Measurements from ENCODE around the gene AFF2.

Gene AFF2

GRCh38 chrX:148913971-148914370 lies 413.6 kb downstream of the AFF2 start:
- in situ Hi-C loops (cut with HindIII; ENCODE audit: low pct_ligation_motif_present, low sequenced_read_pairs): no loop called here
- no peak for TF ChIP-seq CTCF (IDR thresholded peaks at IDR 0.05; ENCODE audit: low read depth, low read length, missing control alignments)

GRCh38 chrX:148914783-148915182 lies 414.4 kb downstream of the AFF2 start:
- in situ Hi-C loops (cut with HindIII; ENCODE audit: low pct_ligation_motif_present, low sequenced_read_pairs): no loop called here
- Histone ChIP-seq H3K4me3 (ENCODE audit: low read depth, low read length) (no peak overlapping the region), H3K36me3 (replicated peaks) (no peaks in the 10 kb centered on the region), H3K27me3 (replicated peaks) (no peaks in the 10 kb centered on the region), H3K27ac (no peak overlapping the region)
- DNase-seq: no peak
- TF ChIP-seq CTCF (IDR thresholded peaks at IDR 0.05; ENCODE audit: low read depth, low read length, missing control alignments): no peak

More at GRCh38 chrX:148913971-148914370, 413.6 kb downstream of the AFF2 start:
- no peaks in the 10 kb centered on the region for H3K27me3 ChIP-seq (replicated peaks)
- no peaks in the 10 kb centered on the region for H3K36me3 ChIP-seq (replicated peaks)
- no peak overlapping the region for H3K27ac ChIP-seq
- DNase-seq: no peak
- H3K4me3 ChIP-seq (ENCODE audit: low read depth, low read length): no peak overlapping the region

GRCh38 chrX:148915474-148915873 lies 415.1 kb downstream of the AFF2 start:
- in situ Hi-C loops (cut with HindIII; ENCODE audit: low pct_ligation_motif_present, low sequenced_read_pairs): no loop called here
- H3K27me3 ChIP-seq (replicated peaks): no peaks in the 10 kb centered on the region
- H3K4me3 ChIP-seq (ENCODE audit: low read depth, low read length): no peak overlapping the region
- no peak for TF ChIP-seq CTCF (IDR thresholded peaks at IDR 0.05; ENCODE audit: low read depth, low read length, missing control alignments)
- H3K36me3 ChIP-seq (replicated peaks): no peaks in the 10 kb centered on the region
- no peak for DNase-seq
- H3K27ac ChIP-seq: no peak overlapping the region

- Histone ChIP-seq H3K36me3 (replicated peaks) (no peaks in the 10 kb centered on the region), H3K4me3 (ENCODE audit: low read depth, low read length) (no peak overlapping the region), H3K27ac (no peak overlapping the region), H3K27me3 (replicated peaks) (no peaks in the 10 kb centered on the region)
- no peak for DNase-seq
- TF ChIP-seq CTCF (IDR thresholded peaks at IDR 0.05; ENCODE audit: low read depth, low read length, missing control alignments): no peak
- in situ Hi-C loops (cut with HindIII; ENCODE audit: low pct_ligation_motif_present, low sequenced_read_pairs): no loop called here
Measured at GRCh38 chrX:148917441-148917840, 417.0 kb downstream of the AFF2 start.

GRCh38 chrX:148923631-148924030 lies 423.2 kb downstream of the AFF2 start:
- Histone ChIP-seq H3K36me3 (replicated peaks) (no peaks in the 10 kb centered on the region), H3K27me3 (replicated peaks) (no peaks in the 10 kb centered on the region), H3K4me3 (ENCODE audit: low read depth, low read length) (no peak overlapping the region), H3K27ac (no peak overlapping the region)
- DNase-seq: no peak
- TF ChIP-seq CTCF (IDR thresholded peaks at IDR 0.05; ENCODE audit: low read depth, low read length, missing control alignments): no peak
- in situ Hi-C loops (cut with HindIII; ENCODE audit: low pct_ligation_motif_present, low sequenced_read_pairs): no loop called here

GRCh38 chrX:148926371-148926770 lies 426.0 kb downstream of the AFF2 start:
- Histone ChIP-seq H3K36me3 (replicated peaks) (no peaks in the 10 kb centered on the region), H3K27me3 (replicated peaks) (no peaks in the 10 kb centered on the region), H3K27ac (no peak overlapping the region), H3K4me3 (ENCODE audit: low read depth, low read length) (no peak overlapping the region)
- in situ Hi-C loops (cut with HindIII; ENCODE audit: low pct_ligation_motif_present, low sequenced_read_pairs): no loop called here
- no peak for TF ChIP-seq CTCF (IDR thresholded peaks at IDR 0.05; ENCODE audit: low read depth, low read length, missing control alignments)
- DNase-seq: no peak
